HepG2 (cell line): ENCODE measurements around the gene VEGFB. TPM values are rescaled to one million over a fixed set of nuclear protein-coding genes. Genes with fewer than 3 reads are reported as not detected.

Experiments
- NCOR1 ChIP-seq: fragments of 200-600 bp; sonication (generic); IDR thresholded peaks from 2 replicates; pipeline ENCODE4 v1.7.0; 2017; ENCODE audit warnings: antibody characterized with exemption, low read length, borderline replicate concordance
- NR2F6 ChIP-seq, 2 experiments: IDR thresholded peaks; 2 replicates each; pipeline ENCODE4 v1.6.1; 2016; ENCODE audit warnings: antibody characterized with exemption in 1 of 2, mild to moderate bottlenecking in 1 of 2
- RFX5 ChIP-seq: IDR thresholded peaks from 2 replicates; pipeline ENCODE4 v1.6.1; 2011; ENCODE audit warnings: low read depth, low read length, improper control_type of control experiment
- SMAD1 ChIP-seq: sonication (generic); formaldehyde crosslinking; IDR thresholded peaks from 2 replicates; pipeline ENCODE4 v1.4.0; 2020; ENCODE audit warnings: missing genetic modification reagents, low read depth, mild to moderate bottlenecking, borderline replicate concordance
- THAP11 ChIP-seq: IDR thresholded peaks from 2 replicates; pipeline ENCODE4 v1.6.1; 2016; ENCODE audit warnings: missing biosample characterization, missing genetic modification reagents
- ZEB1 ChIP-seq: IDR thresholded peaks from 2 replicates; pipeline ENCODE4 v1.6.1; 2012; ENCODE audit warnings: mild to moderate bottlenecking, low read depth, inconsistent platforms; ENCODE audit not compliant: insufficient replicate concordance
- ZNF407 ChIP-seq: sonication (generic); formaldehyde crosslinking; IDR thresholded peaks from one replicate; pipeline ENCODE4 v1.5.1; 2020; ENCODE audit warnings: mild to moderate bottlenecking, missing genetic modification reagents; ENCODE audit errors: not compliant biosample characterization
- ZNF432 ChIP-seq: sonication (generic); formaldehyde crosslinking; IDR thresholded peaks from 2 replicates; pipeline ENCODE4 v1.5.0; 2020; ENCODE audit warnings: missing genetic modification reagents, mild to moderate bottlenecking, borderline replicate concordance
- ZNF512 ChIP-seq: sonication (generic); formaldehyde crosslinking; IDR thresholded peaks from 2 replicates; pipeline ENCODE4 v1.4.0; 2020; ENCODE audit warnings: mild to moderate bottlenecking, missing genetic modification reagents
- ZNF574 ChIP-seq: sonication (generic); formaldehyde crosslinking; IDR thresholded peaks from 2 replicates; pipeline ENCODE4 v1.4.0; 2020; ENCODE audit warnings: missing genetic modification reagents
- ZNF615 ChIP-seq: sonication (generic); formaldehyde crosslinking; IDR thresholded peaks from 2 replicates; pipeline ENCODE4 v1.5.0; 2020; ENCODE audit warnings: mild to moderate bottlenecking, missing genetic modification reagents, borderline replicate concordance
- ZNF737 ChIP-seq: sonication (generic); formaldehyde crosslinking; IDR thresholded peaks from 2 replicates; pipeline ENCODE4 v1.5.0; 2020; ENCODE audit warnings: missing genetic modification reagents, mild to moderate bottlenecking, borderline replicate concordance
- ZNF776 ChIP-seq: sonication (generic); formaldehyde crosslinking; IDR thresholded peaks from 2 replicates; pipeline ENCODE4 v1.4.0; 2020; ENCODE audit warnings: mild to moderate bottlenecking, missing genetic modification reagents
- polyA plus RNA-seq, 8 experiments: library from polyadenylated mRNA; depleted of rRNA in 3 of 8; stranded (reverse) in 7 of 8; unstranded in 1 of 8; fragments of >200 nt; fragmentation: Illumina TruSeq in 4 of 8; extraction: Trizol in 4 of 8; gene quantifications; 2 replicates each; pipeline versions ENCODE4 v1.2.1 to v1.2.3, GENCODE V29; 2011 to 2016; ENCODE audit warnings: low read depth in 4 of 8, missing spikeins in 1 of 8, mixed read lengths in 1 of 8; ENCODE audit not compliant: insufficient read depth in 1 of 8
- total RNA-seq, 5 experiments: library from RNA; depleted of rRNA; stranded (reverse); fragments of >200 nt; fragmentation: Illumina TruSeq; extraction: Trizol; gene quantifications; 2 replicates each; pipeline ENCODE4 v1.2.3, GENCODE V29; 2016; ENCODE audit warnings: low read depth in 1 of 5

The VEGFB gene
- total and polyA plus RNA-seq, 2 of the 13 experiments (the other 11 are each of a cell fraction or from before 2014, with no cell fraction given), result 9.0 to 11.3 TPM

- TF ChIP-seq ZNF574 (CRISPR knock-in tag), result peak; percentile 24; the same call in 1 of the 2 replicates
- no peak for TF ChIP-seq ZNF432 (CRISPR knock-in tag)
- no peak for TF ChIP-seq RFX5
- no peak for TF ChIP-seq ZNF407 (CRISPR knock-in tag)
- 0 out of 2 replicates have a peak, but pooled peaks have one; percentile 50 for TF ChIP-seq SMAD1
- TF ChIP-seq THAP11, result peak; percentile 54
- TF ChIP-seq NR2F6 (IDR thresholded peaks at IDR 0.05), result no peak
- TF ChIP-seq NR2F6 (CRISPR knock-in tag; IDR thresholded peaks at IDR 0.05), result 0 out of 2 replicates have a peak, but pooled peaks have one; percentile 31
- no peak for TF ChIP-seq NCOR1
- TF ChIP-seq ZNF512 (CRISPR knock-in tag), result no peak
- no peak for TF ChIP-seq ZNF615 (CRISPR knock-in tag)
- TF ChIP-seq ZNF776 (CRISPR knock-in tag), result peak; percentile 12; the same call in 1 of the 2 replicates
- 0 out of 2 replicates have a peak, but pooled peaks have one; percentile 35 for TF ChIP-seq ZNF737 (CRISPR knock-in tag)
- peak; percentile 52 for TF ChIP-seq ZEB1
Measured at GRCh38 chr11:64230171-64230984, 4.0 kb upstream of the VEGFB start, which contains the start of gene DNAJC4 (continued).
